Stomach (tissue), 9 donors: Measurements from ENCODE around the gene ADAMTS10. TPM values are rescaled to one million over a fixed set of nuclear protein-coding genes. Genes with fewer than 3 reads are reported as not detected.
"Not testable (repeated sequence)": the region's sequence is repeated elsewhere in the genome, so short reads cannot be mapped to it uniquely, and the experiment has no call there.

Experiments used
- DNase-seq, 2 donors: peaks; one replicate each; pipeline versions ENCODE4 v3.0.0 to v3.0.0-alpha.2; 2013 to 2019
- H3K27ac ChIP-seq, 5 donors: fragments of 200-600 bp in 4 of 5; sonication (generic) in 4 of 5; one replicate each; pipeline ENCODE4 v1.5.1; 2013 to 2019; ENCODE audit warnings: mild to moderate bottlenecking in 1 of 5, moderate library complexity in 1 of 5
- H3K27me3 ChIP-seq, 3 donors: fragments of 200-600 bp; sonication (generic); one replicate each; pipeline ENCODE4 v1.5.1; 2017 to 2019; ENCODE audit warnings: mixed run types in 1 of 3
- H3K36me3 ChIP-seq, 4 donors: fragments of 200-600 bp; sonication (generic); 1 replicate in 3 of 4; 2 replicates in 1 of 4; pipeline ENCODE4 v1.5.1; 2016 to 2019
- H3K4me1 ChIP-seq, 4 donors: fragments of 200-600 bp; sonication (generic); one replicate each; pipeline ENCODE4 v1.5.1; 2016 to 2019
- H3K4me3 ChIP-seq, 4 donors: fragments of 200-600 bp; sonication (generic) in 3 of 4; one replicate each; pipeline ENCODE4 v1.5.1; 2016 to 2019; ENCODE audit warnings: mild to moderate bottlenecking in 1 of 4
- H3K9me3 ChIP-seq, 4 donors: fragments of 200-600 bp; sonication (generic); one replicate each; pipeline ENCODE4 v1.5.1; 2016 to 2019
- CTCF ChIP-seq, 7 experiments: fragments of 450-650 bp in 4 of 7; fragments of 200-600 bp in 3 of 7; sonication (generic) in 3 of 7; IDR thresholded peaks; one replicate each; pipeline ENCODE4 v1.5.1; 2016 to 2019; ENCODE audit warnings: antibody characterized with exemption in 7 of 7, control low read depth in 2 of 7, mild to moderate bottlenecking in 1 of 7
- EP300 ChIP-seq: sonication (generic); formaldehyde crosslinking; IDR thresholded peaks from one replicate; pipeline ENCODE4 v1.6.1; 2017; ENCODE audit warnings: antibody characterized with exemption
- POLR2A ChIP-seq, 4 donors: fragments of 450-650 bp; IDR thresholded peaks; one replicate each; pipeline ENCODE4 v1.6.1; 2016; ENCODE audit warnings: antibody characterized with exemption in 4 of 4, control low read depth in 2 of 4, mild to moderate bottlenecking in 1 of 4, moderate library complexity in 1 of 4
- POLR2AphosphoS5 ChIP-seq, 3 donors: sonication (generic); formaldehyde crosslinking; IDR thresholded peaks; one replicate each; pipeline ENCODE4 v1.6.1; 2016; ENCODE audit warnings: antibody characterized with exemption in 3 of 3
- WGBS, 5 donors: extraction: QIAGEN DNeasy Blood & Tissue Kit in 3 of 5; methylation state at CpG; one replicate each; pipeline versions ENCODE4 v1.1.5 to v1.1.7; 2013 to 2018; 5-methylcytosine and 5-hydroxymethylcytosine counted together
- intact Hi-C: fragments of 100-400 bp; cut with DNase I; formaldehyde crosslinking; loops from one replicate; pipeline ENCODE4 v1.15.1; 2023; ENCODE audit warnings: low total_unique reads
- polyA plus RNA-seq, 3 donors: library from polyadenylated mRNA; stranded (reverse); fragments of 200-250 nt; gene quantifications; one replicate each; pipeline ENCODE4 v1.2.3, GENCODE V29; 2013
- total RNA-seq, 5 donors: library from RNA; depleted of rRNA; stranded (reverse); fragments of >200 nt; gene quantifications; one replicate each; pipeline versions ENCODE4 v1.1.0 to v1.2.3, GENCODE V29; 2014 to 2016
- donor health status: healthy with polysubstance abuse.
- donor health status: Bipolar disorder and iron deficiency.
- donor health status: healthy.

Gene ADAMTS10
- total and polyA plus RNA-seq, 8 donors: 1.9 to 28.5 (median 7.6) TPM

DNA sequence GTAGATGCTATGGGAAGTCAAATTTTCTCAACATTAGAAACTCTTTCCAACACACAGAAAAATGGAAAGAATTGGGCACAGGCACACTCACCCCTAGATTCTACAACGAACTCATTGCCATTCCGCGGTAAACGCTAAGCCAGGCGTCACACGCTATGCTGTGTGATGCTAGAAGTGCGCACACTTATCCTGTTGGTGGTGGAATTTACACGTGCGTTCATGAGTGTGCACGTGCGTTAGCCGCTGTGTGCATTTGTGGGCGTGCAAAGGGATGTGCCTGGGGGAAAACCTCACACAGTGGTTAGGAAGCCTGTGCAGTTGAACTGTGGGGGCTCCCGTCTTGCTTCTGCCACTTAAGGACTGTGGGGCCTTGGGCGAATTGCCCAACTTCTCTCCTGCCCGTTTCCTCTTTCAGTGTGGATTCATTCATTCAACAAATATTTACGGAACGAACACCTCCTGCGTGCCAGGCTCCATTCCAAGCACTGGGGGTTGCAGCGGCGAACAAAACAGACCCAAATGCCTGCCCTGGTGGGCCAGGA lies 27.6 kb upstream of the ADAMTS10 start:
- intact Hi-C loops: no loop called here
- H3K36me3 ChIP-seq: no peaks in the 10 kb centered on the region
- H3K27ac ChIP-seq: no peak overlapping the region
- H3K4me1 ChIP-seq: peaks cover 0 to 10% (median 6%) of the 10 kb centered on the region in 4 donors
- DNase-seq: peak; percentile 33 to 46
- TF ChIP-seq EP300: no peak
- no peak for TF ChIP-seq POLR2A (IDR thresholded peaks at IDR 0.05)
- TF ChIP-seq POLR2AphosphoS5 (IDR thresholded peaks at IDR 0.05): no peak
- no peak for TF ChIP-seq CTCF (IDR thresholded peaks at IDR 0.05)
- WGBS, 5 donors: 39 to 47% (median 43%) methylated on average over 21 of the region's 21 CpGs
- peaks cover 0 to 13% (median 4%) of the 10 kb centered on the region in 4 donors for H3K9me3 ChIP-seq
- peaks cover 0 to 9% (median 0%) of the 10 kb centered on the region in 3 donors for H3K27me3 ChIP-seq
- H3K4me3 ChIP-seq: no peak overlapping the region

- DNase-seq, H3K27me3 ChIP-seq, H3K9me3 ChIP-seq, H3K36me3 ChIP-seq, intact Hi-C loops, H3K27ac ChIP-seq, H3K4me3 ChIP-seq, H3K4me1 ChIP-seq: not testable (repeated sequence)
- 73 to 85% (median 81%) methylated on average over 4 of the region's 4 CpGs for WGBS, 5 donors
Observed at GRCh38 chr19:8637070-8637469, 26.6 kb upstream of the ADAMTS10 start.

DNA sequence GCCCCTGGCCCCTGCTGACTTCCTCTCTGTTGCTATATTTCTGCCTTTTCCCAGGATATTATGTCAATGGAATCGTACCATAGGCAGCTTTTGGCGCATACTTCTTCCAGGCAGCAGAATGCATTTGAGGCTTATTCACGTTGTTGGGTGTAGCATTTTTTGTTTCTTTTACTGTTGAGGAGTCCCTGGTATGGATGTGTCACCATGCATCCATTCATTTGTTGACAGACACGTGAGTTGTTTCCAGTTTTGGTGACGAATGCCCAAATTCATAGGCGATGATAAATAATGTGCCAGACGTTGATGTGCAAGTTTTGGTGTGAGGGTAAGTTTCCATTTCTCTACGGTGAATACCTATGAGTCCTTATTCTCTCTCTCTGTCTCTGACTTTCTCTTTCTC lies 24.9 kb upstream of the ADAMTS10 start:
- WGBS, 5 donors: 81 to 86% (median 85%) methylated on average over 8 of the region's 8 CpGs
- TF ChIP-seq CTCF (IDR thresholded peaks at IDR 0.05): no peak
- no peak for TF ChIP-seq POLR2A (IDR thresholded peaks at IDR 0.05)
- TF ChIP-seq POLR2AphosphoS5 (IDR thresholded peaks at IDR 0.05): no peak
- TF ChIP-seq EP300: no peak
- H3K9me3 ChIP-seq: peaks cover 0 to 5% (median 2%) of the 10 kb centered on the region in 4 donors
- intact Hi-C loops: no loop called here
- no peak overlapping the region for H3K4me3 ChIP-seq
- no peaks in the 10 kb centered on the region for H3K36me3 ChIP-seq
- H3K27ac ChIP-seq: no peak overlapping the region
- H3K27me3 ChIP-seq: peaks cover 0 to 9% (median 0%) of the 10 kb centered on the region in 3 donors
- H3K4me1 ChIP-seq: peaks cover 0 to 19% (median 7%) of the 10 kb centered on the region in 4 donors
- DNase-seq: no peak

GRCh38 chr19:8631425-8631819 lies 20.9 kb upstream of the ADAMTS10 start:
- DNase-seq: peak in 1 of 2 donors; percentile 74
- intact Hi-C loops: no loop called here
- H3K27ac ChIP-seq: peak overlapping the region in 2 of 5 donors; percentile 26 to 59

DNA sequence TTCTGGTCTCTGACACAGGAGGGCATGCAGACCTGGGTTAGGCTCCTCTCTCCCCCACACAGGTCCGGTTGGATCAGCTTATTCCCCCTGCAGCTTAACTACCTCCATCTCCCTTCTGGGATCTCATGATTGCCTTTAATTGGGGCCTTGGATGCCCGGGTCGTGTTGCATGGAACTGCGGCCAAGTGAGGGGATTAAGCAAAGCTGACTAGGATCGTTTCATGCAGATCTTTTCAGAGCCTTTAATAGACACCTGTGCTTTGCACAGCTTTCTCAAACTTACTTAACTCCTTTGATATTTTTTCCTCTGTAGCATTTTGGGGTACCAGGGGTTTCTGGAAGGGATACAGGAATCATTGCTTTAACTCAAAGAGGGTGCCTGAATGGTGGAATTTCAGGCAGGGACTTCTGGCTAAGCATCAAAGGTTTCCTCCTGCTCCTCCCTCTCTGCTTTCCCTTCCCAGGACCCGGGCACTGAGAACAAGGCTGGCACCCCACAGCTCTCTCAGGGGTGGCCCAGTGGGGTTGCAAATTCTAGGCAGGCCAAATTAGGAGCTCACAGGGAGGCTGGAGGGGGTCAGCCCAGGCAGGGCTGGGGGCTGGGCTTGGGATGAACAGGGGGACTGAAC lies 20.4 kb upstream of the ADAMTS10 start:
- H3K27ac ChIP-seq: peak overlapping the region in 2 of 5 donors; percentile 26 to 59
- TF ChIP-seq POLR2AphosphoS5 (IDR thresholded peaks at IDR 0.05): no peak
- no peak for TF ChIP-seq CTCF (IDR thresholded peaks at IDR 0.05)
- no peak for TF ChIP-seq EP300
- no peak for TF ChIP-seq POLR2A (IDR thresholded peaks at IDR 0.05)
- H3K27me3 ChIP-seq: no peaks in the 10 kb centered on the region
- DNase-seq: no peak
- intact Hi-C loops: no loop called here
- peaks cover 0 to 11% (median 0%) of the 10 kb centered on the region in 4 donors for H3K4me1 ChIP-seq
- H3K9me3 ChIP-seq: peaks cover 0 to 27% (median 9%) of the 10 kb centered on the region in 4 donors
- WGBS, 5 donors: 39 to 43% (median 39%) methylated on average over 6 of the region's 6 CpGs
- no peaks in the 10 kb centered on the region for H3K36me3 ChIP-seq
- H3K4me3 ChIP-seq: no peak overlapping the region

More at GRCh38 chr19:8631425-8631819, 20.9 kb upstream of the ADAMTS10 start:
- Histone ChIP-seq H3K9me3 (peaks cover 0 to 27% (median 9%) of the 10 kb centered on the region in 4 donors), H3K4me3 (no peak overlapping the region), H3K4me1 (peaks cover 0 to 11% (median 0%) of the 10 kb centered on the region in 4 donors), H3K36me3 (no peaks in the 10 kb centered on the region), H3K27me3 (no peaks in the 10 kb centered on the region)
- 25 to 38% (median 29%) methylated on average over 10 to 11 of the region's 11 CpGs for WGBS, 5 donors
- no peak for TF ChIP-seq EP300
- TF ChIP-seq POLR2A (IDR thresholded peaks at IDR 0.05): no peak
- peak in 1 of 3 donors; percentile 4 for TF ChIP-seq POLR2AphosphoS5 (IDR thresholded peaks at IDR 0.05)
